T-helper 1 cell treated with Interleukin-12 subunit alpha and Interleukin-12 subunit beta and Interleukin-4 antibody, amounts not matched to agents 30 μg/mL and 1 μg/mL, for 36 hours (primary cell): ENCODE measurements around the gene STX8.
"Not testable (repeated sequence)": the region's sequence is repeated elsewhere in the genome, so short reads cannot be mapped to it uniquely, and the experiment has no call there.

ENCODE experiments used
- H3K27ac Mint-ChIP-seq: one replicate; pipeline ENCODE4 v1.8.0; 2021; ENCODE audit warnings: mild to moderate bottlenecking, mixed read lengths
- H3K27me3 Mint-ChIP-seq: one replicate; pipeline ENCODE4 v1.8.0; 2021; ENCODE audit warnings: low read depth, mixed read lengths
- H3K36me3 Mint-ChIP-seq: one replicate; pipeline ENCODE4 v1.8.0; 2021; ENCODE audit warnings: low read depth, mixed read lengths
- H3K4me1 Mint-ChIP-seq: one replicate; pipeline ENCODE4 v1.8.0; 2021; ENCODE audit warnings: low read depth, mixed read lengths
- H3K4me3 Mint-ChIP-seq: one replicate; pipeline ENCODE4 v1.8.0; 2021; ENCODE audit warnings: mild to moderate bottlenecking, moderate library complexity, mixed read lengths
- H3K9me3 Mint-ChIP-seq: one replicate; pipeline ENCODE4 v1.8.0; 2021; ENCODE audit warnings: mixed read lengths

Gene STX8

DNA sequence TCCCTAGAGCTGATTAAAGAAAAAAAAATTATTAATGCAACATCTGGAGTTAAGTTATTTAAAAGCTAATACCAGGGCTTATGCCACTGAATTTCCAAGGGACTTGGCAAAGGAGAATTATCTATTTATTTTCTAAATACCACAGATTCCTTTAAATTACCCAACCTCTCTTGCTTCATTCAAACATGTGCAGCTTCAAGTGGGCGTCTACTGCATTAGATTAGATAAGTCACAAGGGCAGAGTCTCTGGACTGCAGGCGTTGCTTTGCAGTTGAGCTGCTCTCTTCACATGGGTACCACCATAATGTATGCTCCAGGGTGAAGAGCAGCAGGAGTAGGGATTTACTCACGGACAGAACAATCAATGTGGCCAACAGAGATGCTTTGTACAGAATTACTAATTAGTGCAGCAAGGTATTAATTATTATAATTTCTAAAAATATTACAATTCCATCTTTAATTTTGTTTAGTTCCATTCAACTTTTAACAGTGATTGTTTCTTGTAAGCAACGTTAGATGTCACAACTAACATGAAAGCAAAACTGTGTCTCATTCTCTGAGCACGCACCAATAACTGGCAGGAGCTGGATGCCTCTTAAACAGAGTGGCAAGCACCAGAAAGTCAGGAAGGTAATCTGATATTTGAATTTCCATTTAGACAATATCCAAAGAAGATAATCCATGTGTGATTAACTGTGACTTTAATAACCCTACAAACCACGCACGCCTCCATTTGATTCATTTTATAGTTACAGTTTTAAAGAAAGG is 214.2 kb downstream of the STX8 start:
- Mint-ChIP-seq H3K9me3 (no peaks in the 10 kb centered on the region), H3K27ac (no peak overlapping the region), H3K27me3 (no peaks in the 10 kb centered on the region), H3K36me3 (no peaks in the 10 kb centered on the region), H3K4me3 (no peak overlapping the region), H3K4me1 (peaks cover 2% of the 10 kb centered on the region)

DNA sequence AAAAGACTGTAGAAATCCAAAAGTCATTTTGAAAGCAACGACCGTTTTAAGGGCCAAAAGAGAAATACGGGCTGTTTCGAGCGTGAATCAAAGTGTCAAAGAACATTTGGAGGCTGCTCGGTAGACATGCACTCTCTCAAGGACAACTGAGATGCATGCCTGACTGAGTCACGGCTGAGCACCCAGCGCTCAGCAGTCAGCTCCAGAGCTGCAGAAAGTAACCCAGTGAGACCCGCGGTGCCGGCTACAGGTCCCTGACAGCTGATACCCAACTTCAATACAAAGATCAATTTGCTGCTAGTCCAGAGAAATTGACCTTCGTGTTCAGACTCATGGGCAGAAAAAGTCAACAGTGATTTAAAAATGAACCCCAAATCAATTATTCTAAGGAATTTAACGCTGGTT is 214.9 kb downstream of the STX8 start:
- H3K9me3 Mint-ChIP-seq: no peaks in the 10 kb centered on the region
- H3K4me3 Mint-ChIP-seq: no peak overlapping the region
- H3K27ac Mint-ChIP-seq: no peak overlapping the region
- no peaks in the 10 kb centered on the region for H3K36me3 Mint-ChIP-seq
- H3K27me3 Mint-ChIP-seq: no peaks in the 10 kb centered on the region
- H3K4me1 Mint-ChIP-seq: peaks cover 2% of the 10 kb centered on the region

DNA sequence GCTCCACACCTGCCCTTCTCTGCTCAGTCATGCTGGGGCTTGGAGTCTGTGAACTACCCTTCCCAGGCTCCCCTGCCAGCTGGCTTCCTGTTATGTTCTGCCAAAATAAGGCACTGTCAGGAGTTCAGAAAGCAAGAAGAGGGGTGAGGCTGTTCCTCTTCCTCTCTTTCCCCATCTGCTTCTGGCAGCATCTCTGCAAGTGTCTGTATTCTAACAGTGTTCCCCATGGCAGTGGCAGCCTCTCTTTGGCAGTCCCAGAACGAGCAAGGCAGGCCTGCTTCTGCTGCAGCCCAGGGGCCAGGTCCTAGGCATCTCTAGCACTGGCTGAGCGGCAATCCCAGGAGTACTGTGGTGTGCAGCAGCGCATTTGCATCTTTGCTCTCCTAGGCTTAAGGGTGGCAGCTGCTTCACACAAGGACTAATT is 219.1 kb downstream of the STX8 start:
- Mint-ChIP-seq H3K4me1 (no peaks in the 10 kb centered on the region), H3K27ac (no peak overlapping the region)

DNA sequence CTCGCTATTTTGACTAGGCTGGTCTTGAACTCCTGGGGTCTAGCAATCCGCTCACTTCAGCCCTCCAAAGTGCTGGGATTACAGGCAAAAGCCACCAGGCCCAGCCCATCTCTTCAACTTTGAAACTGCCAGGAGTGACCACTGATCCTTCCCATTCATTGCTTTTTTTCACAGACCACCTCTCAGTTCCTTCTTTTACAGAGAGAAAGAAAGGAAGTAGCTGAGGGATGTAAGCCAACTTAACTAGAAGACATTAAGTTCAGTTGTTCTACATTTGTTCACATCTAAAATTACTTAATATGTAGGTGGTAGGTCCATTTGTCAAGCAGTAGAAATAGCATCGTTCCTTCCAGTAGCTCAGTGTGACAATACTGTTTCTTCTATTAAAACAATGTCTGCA is 219.8 kb downstream of the STX8 start:
- Mint-ChIP-seq H3K4me3 (no peak overlapping the region), H3K27me3 (no peaks in the 10 kb centered on the region), H3K36me3 (no peaks in the 10 kb centered on the region), H3K4me1 (no peaks in the 10 kb centered on the region), H3K9me3 (no peaks in the 10 kb centered on the region), H3K27ac (no peak overlapping the region)

More for the DNA sequence above, 219.1 kb downstream of the STX8 start:
- Mint-ChIP-seq H3K9me3 (no peaks in the 10 kb centered on the region), H3K27me3 (no peaks in the 10 kb centered on the region), H3K36me3 (no peaks in the 10 kb centered on the region), H3K4me3 (no peak overlapping the region)

DNA sequence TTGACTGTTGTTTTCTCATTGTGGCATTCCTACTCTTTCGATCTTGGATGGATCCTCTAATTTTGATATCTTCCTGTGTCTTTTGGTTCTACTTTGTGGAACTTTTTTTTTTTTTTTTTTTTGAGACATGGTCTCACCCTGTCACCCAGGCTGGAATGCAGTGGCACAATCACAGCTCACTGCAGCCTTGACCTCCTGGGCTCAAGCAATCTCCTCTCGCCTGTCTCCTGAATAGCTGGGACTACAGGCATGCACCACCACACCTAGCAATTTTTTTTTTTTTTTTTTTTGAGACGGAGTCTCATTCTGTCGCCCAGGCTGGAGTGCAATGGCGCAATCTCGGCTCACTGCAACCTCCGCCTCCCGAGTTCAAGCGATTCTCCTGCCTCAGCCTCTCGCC is 220.4 kb downstream of the STX8 start:
- not testable (repeated sequence) for H3K9me3 Mint-ChIP-seq, H3K27me3 Mint-ChIP-seq, H3K27ac Mint-ChIP-seq, H3K4me3 Mint-ChIP-seq, H3K36me3 Mint-ChIP-seq, H3K4me1 Mint-ChIP-seq

DNA sequence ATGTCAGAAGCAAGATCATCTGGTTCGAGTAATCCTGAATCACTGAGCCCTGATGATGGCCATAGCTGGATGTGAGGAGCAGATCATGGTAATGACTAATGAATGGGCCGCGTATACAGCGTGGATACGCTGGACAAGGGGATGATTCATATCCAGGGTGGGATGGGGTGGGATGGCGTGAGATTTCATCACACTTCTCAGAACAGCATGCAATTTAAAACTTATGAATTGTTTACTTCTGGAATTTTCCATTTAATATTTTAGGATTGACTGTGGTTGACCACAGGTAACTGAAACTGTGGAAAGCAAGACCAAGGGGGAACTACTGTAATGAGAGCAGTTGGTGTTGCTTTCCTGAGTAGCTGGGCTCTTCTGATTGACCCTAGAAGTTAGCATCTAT is 225.5 kb downstream of the STX8 start:
- no peaks in the 10 kb centered on the region for H3K36me3 Mint-ChIP-seq
- H3K27me3 Mint-ChIP-seq: no peaks in the 10 kb centered on the region
- no peak overlapping the region for H3K4me3 Mint-ChIP-seq
- no peaks in the 10 kb centered on the region for H3K9me3 Mint-ChIP-seq
- peaks cover 3% of the 10 kb centered on the region for H3K4me1 Mint-ChIP-seq
- H3K27ac Mint-ChIP-seq: no peak overlapping the region

DNA sequence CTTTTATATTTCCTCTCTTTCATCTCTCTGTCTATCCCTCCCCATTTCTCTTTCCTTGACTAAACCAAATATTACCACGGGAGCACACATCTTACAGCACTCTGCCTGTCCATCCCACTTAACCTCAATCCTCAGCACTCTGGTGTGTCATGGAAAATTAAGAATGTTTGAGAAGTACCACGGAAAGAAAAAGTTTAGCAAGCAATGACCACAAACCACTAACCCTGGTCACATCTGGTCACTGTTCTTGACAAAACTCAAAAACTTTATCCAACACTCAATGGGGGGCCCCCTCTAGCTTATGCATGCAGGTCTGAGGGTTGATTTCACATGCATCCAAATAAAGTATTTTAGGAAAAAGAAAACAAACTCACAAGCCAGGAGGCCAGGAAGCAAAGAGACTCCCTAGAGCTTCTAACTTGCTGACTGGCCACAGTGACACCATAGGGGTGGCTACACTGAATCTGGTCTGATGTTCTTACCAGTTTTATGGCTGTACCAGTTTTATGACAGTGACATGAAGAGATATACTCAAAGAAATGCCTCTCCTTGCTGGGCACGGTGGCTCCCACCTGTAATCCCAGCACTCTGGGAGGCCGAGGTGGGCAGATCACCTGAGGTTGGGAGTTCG is 229.2 kb downstream of the STX8 start:
- Mint-ChIP-seq H3K27ac (no peak overlapping the region), H3K4me3 (no peak overlapping the region), H3K27me3 (no peaks in the 10 kb centered on the region), H3K9me3 (no peaks in the 10 kb centered on the region), H3K4me1 (peaks cover 3% of the 10 kb centered on the region), H3K36me3 (no peaks in the 10 kb centered on the region)

DNA sequence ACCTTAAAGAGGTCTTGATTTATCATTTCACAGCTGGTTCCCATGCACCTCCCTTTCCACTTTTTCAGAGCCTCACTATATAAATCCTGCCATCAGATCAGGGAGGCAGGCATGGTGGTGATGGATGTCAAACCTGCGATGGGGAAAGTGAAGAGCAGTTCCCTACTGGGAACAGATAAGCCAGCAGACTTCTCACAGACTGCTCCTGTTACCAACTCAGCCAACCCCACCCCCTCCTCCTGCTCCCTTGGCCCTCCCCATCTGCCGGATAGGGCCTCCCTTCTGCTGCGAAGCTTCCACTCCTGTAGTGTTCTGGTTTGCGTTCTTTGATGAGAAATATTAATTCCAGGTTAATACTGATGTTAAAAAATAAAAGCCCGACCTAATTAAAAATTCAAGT is 232.1 kb downstream of the STX8 start:
- H3K4me1 Mint-ChIP-seq: peaks cover 3% of the 10 kb centered on the region
- H3K36me3 Mint-ChIP-seq: no peaks in the 10 kb centered on the region
- H3K27ac Mint-ChIP-seq: no peak overlapping the region
- no peaks in the 10 kb centered on the region for H3K27me3 Mint-ChIP-seq
- H3K4me3 Mint-ChIP-seq: no peak overlapping the region
- no peaks in the 10 kb centered on the region for H3K9me3 Mint-ChIP-seq

DNA sequence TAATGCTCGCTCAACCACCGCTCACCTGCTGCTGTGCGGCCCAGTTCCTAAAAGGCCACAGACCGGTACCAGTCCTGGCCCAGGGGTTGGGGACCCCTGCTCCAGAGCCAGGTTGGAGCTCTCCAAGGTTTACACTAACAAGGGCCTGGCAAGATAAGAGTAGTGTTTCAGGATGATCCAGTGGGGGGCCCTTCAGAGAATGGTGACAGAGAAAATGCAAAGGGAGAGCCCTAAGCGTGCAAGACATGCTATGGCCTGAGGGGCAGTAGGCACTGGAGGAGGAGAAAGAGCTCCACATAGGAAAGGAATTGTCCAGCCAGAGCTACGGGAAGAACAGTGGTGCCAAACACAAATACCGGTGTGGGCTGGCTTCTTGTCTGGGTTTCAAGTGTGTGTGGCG is 233.4 kb downstream of the STX8 start:
- Mint-ChIP-seq H3K36me3 (no peaks in the 10 kb centered on the region), H3K9me3 (peaks cover 3% of the 10 kb centered on the region), H3K4me1 (peaks cover 3% of the 10 kb centered on the region), H3K4me3 (no peak overlapping the region), H3K27me3 (no peaks in the 10 kb centered on the region), H3K27ac (no peak overlapping the region)

DNA sequence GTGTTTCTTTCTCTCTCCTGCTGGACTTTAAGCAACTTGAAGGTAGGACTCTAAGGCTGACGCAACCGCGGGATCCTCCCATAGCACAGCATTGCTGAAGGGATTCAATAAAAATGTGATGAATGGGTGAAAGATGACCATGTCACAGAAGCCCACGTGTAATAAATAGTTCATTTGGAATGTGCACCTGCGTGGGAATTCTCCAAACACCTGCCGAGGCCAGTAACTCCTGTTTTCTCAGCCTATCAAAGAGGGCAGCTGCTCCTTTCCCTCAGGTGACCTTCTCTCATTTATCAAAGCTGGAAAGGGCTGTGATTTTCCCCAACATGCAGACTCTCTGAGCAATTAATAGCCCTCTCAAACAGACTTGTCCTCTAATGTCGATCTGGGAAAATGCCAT is 235.7 kb downstream of the STX8 start:
- Mint-ChIP-seq H3K9me3 (peaks cover 23% of the 10 kb centered on the region), H3K4me3 (no peak overlapping the region), H3K4me1 (no peaks in the 10 kb centered on the region), H3K27me3 (no peaks in the 10 kb centered on the region), H3K36me3 (no peaks in the 10 kb centered on the region), H3K27ac (no peak overlapping the region)

DNA sequence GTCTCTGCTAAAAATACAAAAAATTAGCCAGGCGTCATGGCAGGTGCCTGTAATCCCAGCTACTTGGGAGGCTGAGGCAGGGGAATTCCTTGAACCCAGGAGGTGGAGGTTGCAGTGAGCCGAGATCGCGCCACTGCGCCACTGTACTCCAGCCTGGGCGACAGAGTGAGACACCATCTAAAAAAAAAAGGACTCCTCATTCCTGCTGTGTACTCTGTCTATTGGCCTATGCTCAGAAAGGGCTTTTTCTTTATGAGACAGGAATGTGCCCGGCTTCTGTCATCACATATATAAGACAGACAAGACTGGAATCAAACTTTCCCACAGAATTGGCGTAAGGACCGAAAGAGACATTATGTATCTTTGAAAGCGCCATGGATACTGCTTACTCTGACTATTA is 236.1 kb downstream of the STX8 start:
- H3K27ac Mint-ChIP-seq, H3K36me3 Mint-ChIP-seq, H3K4me1 Mint-ChIP-seq, H3K4me3 Mint-ChIP-seq, H3K27me3 Mint-ChIP-seq: not testable (repeated sequence)
- H3K9me3 Mint-ChIP-seq: peaks cover 28% of the 10 kb centered on the region

DNA sequence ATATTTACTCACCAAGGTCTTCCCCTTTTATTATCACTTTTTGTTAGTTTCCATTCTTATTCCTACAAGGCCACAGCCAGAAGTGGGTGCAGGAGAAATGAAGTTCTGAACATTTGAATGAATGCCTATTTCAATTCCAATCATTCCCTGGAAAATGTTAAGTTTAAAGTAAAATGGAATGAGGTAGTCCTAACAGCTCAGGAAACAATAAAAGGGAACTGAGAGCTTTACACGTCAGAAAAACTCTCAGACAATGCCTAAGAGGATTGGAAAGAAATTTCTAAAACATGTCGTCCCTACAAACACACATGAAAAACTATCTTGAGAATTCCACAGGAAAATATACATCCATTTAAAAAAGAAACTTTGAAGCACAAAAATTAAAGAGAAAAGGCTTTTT is 238.8 kb downstream of the STX8 start:
- Mint-ChIP-seq H3K27ac (no peak overlapping the region), H3K9me3 (peaks cover 31% of the 10 kb centered on the region), H3K36me3 (no peaks in the 10 kb centered on the region), H3K4me1 (no peaks in the 10 kb centered on the region), H3K4me3 (no peak overlapping the region), H3K27me3 (no peaks in the 10 kb centered on the region)

DNA sequence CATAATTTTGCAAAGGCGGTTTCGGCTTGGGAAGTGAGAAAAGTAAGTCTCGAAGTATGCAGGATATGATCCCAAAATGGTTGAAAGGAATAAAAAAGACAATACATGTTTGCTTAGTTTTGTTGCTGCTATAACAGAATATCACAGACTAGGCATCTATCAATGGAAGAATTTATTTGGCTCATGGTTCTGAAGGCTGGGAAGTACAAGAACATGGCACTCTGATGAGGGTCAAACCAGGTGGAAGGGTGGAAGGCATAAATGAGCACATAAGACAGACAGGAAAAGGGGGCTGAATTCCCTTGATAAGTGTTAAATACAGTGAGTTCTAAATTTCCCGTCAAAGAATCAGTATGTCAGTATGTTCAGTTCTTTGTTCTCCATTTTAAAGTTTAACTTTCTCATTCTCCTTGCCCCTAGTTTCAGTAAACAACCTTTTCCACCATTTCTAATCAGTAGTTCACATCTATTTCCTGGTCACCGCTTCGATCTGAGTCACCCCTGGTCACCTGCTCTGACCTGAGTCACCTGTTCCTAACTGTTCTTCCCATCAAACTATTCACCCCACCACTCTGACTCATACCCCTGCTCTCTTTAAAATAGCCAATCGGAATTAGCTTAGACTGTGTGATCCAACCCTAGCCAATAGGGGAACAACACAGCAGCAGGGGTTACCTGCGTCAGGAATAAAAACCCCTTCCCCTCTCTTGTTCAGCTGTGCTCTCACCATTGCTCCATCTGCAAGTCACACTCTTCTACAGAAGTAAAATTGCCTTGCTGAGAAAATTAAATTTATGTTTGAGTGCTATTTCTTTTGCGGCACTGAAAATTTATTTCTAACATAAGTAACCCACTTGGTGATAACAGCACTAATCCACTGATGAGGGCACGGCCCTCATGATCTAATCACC is 240.8 kb downstream of the STX8 start:
- no peak overlapping the region for H3K27ac Mint-ChIP-seq
- no peak overlapping the region for H3K4me3 Mint-ChIP-seq
- H3K4me1 Mint-ChIP-seq: no peaks in the 10 kb centered on the region
- H3K9me3 Mint-ChIP-seq: peaks cover 31% of the 10 kb centered on the region
- H3K27me3 Mint-ChIP-seq: no peaks in the 10 kb centered on the region
- no peaks in the 10 kb centered on the region for H3K36me3 Mint-ChIP-seq

DNA sequence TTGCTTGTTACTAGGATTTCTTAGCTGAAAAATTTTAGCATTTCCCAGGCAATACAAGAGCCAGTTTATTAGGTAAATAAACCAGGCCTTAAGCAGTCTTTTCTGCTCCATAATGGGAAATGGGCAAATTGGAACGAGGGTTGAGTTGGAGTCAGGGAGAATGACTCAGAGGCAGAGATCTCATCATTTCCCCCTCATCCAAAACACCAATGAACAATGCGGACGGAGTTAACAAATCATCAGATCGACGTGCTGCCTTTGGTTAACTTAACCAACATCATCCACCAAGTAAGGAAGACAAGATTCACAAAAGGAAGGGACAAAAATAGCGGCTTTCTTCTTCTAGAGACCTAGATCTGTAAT is 243.5 kb downstream of the STX8 start:
- H3K4me3 Mint-ChIP-seq: no peak overlapping the region
- no peaks in the 10 kb centered on the region for H3K4me1 Mint-ChIP-seq
- H3K36me3 Mint-ChIP-seq: no peaks in the 10 kb centered on the region
- no peak overlapping the region for H3K27ac Mint-ChIP-seq
- H3K9me3 Mint-ChIP-seq: peaks cover 28% of the 10 kb centered on the region
- no peaks in the 10 kb centered on the region for H3K27me3 Mint-ChIP-seq
